Bronchial epithelial cell (primary cell): ENCODE data around the gene SCN8A. TPM values are rescaled to one million over a fixed set of nuclear protein-coding genes. Genes with fewer than 3 reads are reported as not detected.

ENCODE experiments used
- DNase-seq: peaks from one replicate; pipeline ENCODE4 v3.0.0-alpha.2; 2010; ENCODE audit warnings: low read depth
- FAIRE-seq: peaks from 2 replicates; lab custom pipeline; 2011; peaks lifted over from hg19 to GRCh38; lab: Jason Lieb, UNC
- H3K27me3 ChIP-seq: 2 replicates; pipeline ENCODE4 v1.5.1; 2011; ENCODE audit warnings: low read length; ENCODE audit not compliant: control insufficient read depth, insufficient read depth
- H3K36me3 ChIP-seq: 2 replicates; pipeline ENCODE4 v1.5.1; 2011; ENCODE audit warnings: low read length; ENCODE audit not compliant: control insufficient read depth, insufficient read depth
- H3K4me3 ChIP-seq: 2 replicates; pipeline ENCODE4 v1.5.1; 2011; ENCODE audit warnings: mild to moderate bottlenecking, low read depth, low read length, control low read depth
- CTCF ChIP-seq: IDR thresholded peaks from 2 replicates; pipeline ENCODE4 v1.5.1; 2011; ENCODE audit warnings: mild to moderate bottlenecking, moderate library complexity, low read length, control low read depth, inconsistent platforms; ENCODE audit not compliant: insufficient read depth, severe bottlenecking
- total RNA-seq: library from RNA; depleted of rRNA; stranded (reverse); fragments of >200 nt; gene quantifications from 2 replicates; pipeline ENCODE4 v1.2.1, GENCODE V29; 2014

SCN8A gene
- total RNA-seq, 1 donor from 2014 or later, result under 0.01 TPM

GRCh38 chr12:51771008-51771407 is 180.0 kb downstream of the SCN8A start:
- no peak for FAIRE-seq
- no peaks in the 10 kb centered on the region for H3K36me3 ChIP-seq
- DNase-seq, result no peak
- no peak overlapping the region for H3K4me3 ChIP-seq
- no peaks in the 10 kb centered on the region for H3K27me3 ChIP-seq
- TF ChIP-seq CTCF, result no peak

- FAIRE-seq, result no peak
- no peaks in the 10 kb centered on the region for H3K27me3 ChIP-seq
- DNase-seq, result peak; percentile 79
- TF ChIP-seq CTCF, result no peak
- H3K36me3 ChIP-seq, result no peaks in the 10 kb centered on the region
- no peak overlapping the region for H3K4me3 ChIP-seq
Observed at GRCh38 chr12:51773145-51773869, 182.3 kb downstream of the SCN8A start.

DNA sequence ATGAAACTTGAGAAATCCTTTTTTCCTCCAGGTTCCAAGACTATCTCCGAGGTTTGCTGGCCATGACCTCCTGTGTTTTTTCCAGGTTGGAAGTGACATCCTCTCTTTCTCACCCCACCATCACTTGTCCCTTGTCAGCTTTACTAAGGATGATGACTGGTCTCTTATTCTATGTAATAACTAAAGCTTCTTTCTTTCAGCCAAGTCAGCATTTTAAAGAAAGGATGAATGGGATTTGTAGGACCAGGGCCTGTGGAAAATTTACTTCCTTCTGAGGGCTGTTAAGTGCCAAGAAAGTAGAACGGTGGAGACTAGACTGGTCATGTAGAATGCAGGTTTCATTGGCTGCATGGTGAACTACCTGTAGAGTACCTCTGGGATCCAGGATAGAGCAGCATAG is 183.9 kb downstream of the SCN8A start:
- Histone ChIP-seq H3K36me3 (no peaks in the 10 kb centered on the region), H3K4me3 (no peak overlapping the region), H3K27me3 (no peaks in the 10 kb centered on the region)
- DNase-seq (no peak), FAIRE-seq (no peak)
- no peak for TF ChIP-seq CTCF

DNA sequence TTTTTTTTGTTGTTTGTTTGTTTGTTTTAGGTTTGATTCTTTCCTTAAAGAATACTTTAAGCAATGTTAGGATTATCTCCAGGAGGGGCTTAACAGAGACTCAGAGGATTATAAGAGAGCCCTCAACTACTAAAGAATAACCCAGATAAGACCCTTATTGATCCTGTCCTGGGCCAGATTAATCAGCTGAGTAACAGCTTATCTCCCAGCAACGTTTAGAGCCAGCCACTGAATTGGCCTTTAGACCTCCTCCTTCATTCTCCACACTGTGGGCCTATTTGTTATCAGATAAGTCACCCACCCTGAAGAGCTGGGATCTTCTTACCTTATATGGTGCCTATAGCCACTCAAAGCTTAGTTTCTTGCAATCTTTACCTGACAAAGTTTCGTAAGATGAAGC is 186.4 kb downstream of the SCN8A start:
- no peak for DNase-seq
- FAIRE-seq, result no peak
- no peaks in the 10 kb centered on the region for H3K36me3 ChIP-seq
- TF ChIP-seq CTCF, result no peak
- H3K4me3 ChIP-seq, result no peak overlapping the region
- no peaks in the 10 kb centered on the region for H3K27me3 ChIP-seq

DNA sequence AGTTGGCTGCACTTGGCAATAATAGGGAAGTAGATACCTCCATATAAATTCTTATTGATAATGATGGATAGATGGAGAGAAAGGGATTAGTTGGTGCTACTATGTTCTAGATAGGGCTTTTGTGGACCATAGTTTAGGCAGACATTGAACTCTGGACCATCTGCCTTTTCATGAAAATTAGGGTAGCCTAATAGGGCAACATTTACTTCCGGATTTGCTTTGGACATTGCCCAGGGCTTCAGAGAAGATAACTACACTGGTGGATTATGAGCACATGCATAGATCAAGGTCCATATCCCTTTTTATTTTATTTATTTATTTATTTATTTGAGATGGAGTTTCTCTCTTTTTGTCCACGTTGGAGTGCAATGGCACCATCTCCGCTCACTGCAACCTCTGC is 186.9 kb downstream of the SCN8A start:
- Histone ChIP-seq H3K36me3 (no peaks in the 10 kb centered on the region), H3K27me3 (no peaks in the 10 kb centered on the region), H3K4me3 (no peak overlapping the region)
- no peak for TF ChIP-seq CTCF
- DNase-seq (no peak), FAIRE-seq (no peak)

GRCh38 chr12:51779876-51780275 is 188.8 kb downstream of the SCN8A start:
- no peak for TF ChIP-seq CTCF
- H3K4me3 ChIP-seq, result no peak overlapping the region
- DNase-seq (no peak), FAIRE-seq (no peak)
- H3K27me3 ChIP-seq, result no peaks in the 10 kb centered on the region
- no peaks in the 10 kb centered on the region for H3K36me3 ChIP-seq
